Measurements from ENCODE around the gene CCDC157. TPM values are rescaled to one million over a fixed set of nuclear protein-coding genes. Genes with fewer than 3 reads are reported as not detected.
A peak's percentile ranks its signal among the peaks of the same experiment; 100 is the strongest.

Gene CCDC157
- total and polyA plus RNA-seq, 10 of the 15 experiments (the other 5 are each of a cell fraction or from before 2014, with no cell fraction given) = 0.10 to 2.8 (median 1.2) TPM

DNA sequence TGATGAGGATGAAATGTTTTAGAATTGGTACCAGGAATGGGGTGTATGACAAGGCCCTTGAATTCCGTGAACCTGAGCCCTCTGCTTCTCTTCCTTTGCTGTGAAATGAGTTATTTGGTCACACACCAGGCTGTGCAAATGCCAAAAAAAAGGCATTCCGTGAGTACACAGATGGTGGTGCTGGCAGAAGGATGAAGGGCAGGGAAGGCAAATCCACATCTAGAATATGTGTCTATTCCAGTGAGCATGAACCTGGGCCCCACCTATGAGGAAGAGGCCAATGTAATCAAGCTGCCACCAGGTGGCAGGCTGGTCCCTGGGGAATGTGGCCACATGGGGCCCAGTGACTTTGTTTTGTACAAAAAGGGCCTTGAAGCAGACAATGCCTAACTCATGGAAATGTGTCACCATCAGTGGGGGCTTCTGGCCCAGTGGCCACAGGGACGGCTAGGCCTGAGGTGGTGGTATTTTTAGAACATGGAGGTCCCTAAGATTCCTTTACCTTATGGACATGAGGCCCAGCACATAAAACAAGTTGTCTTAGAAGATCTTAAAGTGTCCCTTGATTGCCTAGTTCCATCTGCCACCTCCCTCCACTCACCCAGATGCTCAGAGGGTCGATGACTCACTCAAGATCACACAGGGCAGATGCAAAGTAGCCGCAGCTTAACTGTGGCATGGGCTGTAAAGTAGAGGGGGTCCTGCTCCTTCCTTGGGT is 34.3 kb downstream of the CCDC157 start (continued):
- TF ChIP-seq RUNX3 (IDR thresholded peaks at IDR 0.05; ENCODE audit: low read length) (peak; percentile 75), BACH1 (IDR thresholded peaks at IDR 0.05; ENCODE audit: borderline replicate concordance) (no peak), POLR2A (IDR thresholded peaks at IDR 0.05; ENCODE audit: low read depth, low read length) (no peak), EP300 (IDR thresholded peaks at IDR 0.05; ENCODE audit: borderline replicate concordance in 1 of 2, control insufficient read depth in 1 of 2, low read depth in 2 of 2, low read length in 2 of 2) (no peak), ZBED1 (IDR thresholded peaks at IDR 0.05; ENCODE audit: borderline replicate concordance) (no peak), RAD51 (IDR thresholded peaks at IDR 0.05) (peak; percentile 19; the same call in 1 of the 2 replicates), E4F1 (IDR thresholded peaks at IDR 0.05; ENCODE audit: borderline replicate concordance, partially characterized antibody) (no peak), IRF4 (IDR thresholded peaks at IDR 0.05; ENCODE audit: low read depth, low read length) (0 out of 2 replicates have a peak, but pooled peaks have one; percentile 41), IKZF2 (IDR thresholded peaks at IDR 0.05) (0 out of 4 replicates have a peak, but pooled peaks have one; percentile 19 to 29), RCOR1 (conservative IDR thresholded peaks at IDR 0.05; ENCODE audit: low read depth, low read length) (no peak), SIN3A (IDR thresholded peaks at IDR 0.05; ENCODE audit: low read depth, low read length) (no peak), MYB (IDR thresholded peaks at IDR 0.05; ENCODE audit: borderline replicate concordance, low read depth, low read length) (no peak), STAT1 (conservative IDR thresholded peaks at IDR 0.05) (no peak), ZZZ3 (IDR thresholded peaks at IDR 0.05; ENCODE audit: control insufficient read depth, insufficient read length, low read depth) (no peak), CBX3 (IDR thresholded peaks at IDR 0.05; ENCODE audit: borderline replicate concordance, low read depth) (no peak), NR2F1 (conservative IDR thresholded peaks at IDR 0.05) (no peak)
- TF ChIP-seq, protein P1, sequence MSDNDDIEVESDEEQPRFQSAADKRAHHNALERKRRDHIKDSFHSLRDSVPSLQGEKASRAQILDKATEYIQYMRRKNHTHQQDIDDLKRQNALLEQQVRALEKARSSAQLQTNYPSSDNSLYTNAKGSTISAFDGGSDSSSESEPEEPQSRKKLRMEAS (IDR thresholded peaks at IDR 0.05; ENCODE audit: low read depth, low read length) = peak; percentile 54; the same call in 1 of the 2 replicates
- TF ChIP-seq, protein P2, sequence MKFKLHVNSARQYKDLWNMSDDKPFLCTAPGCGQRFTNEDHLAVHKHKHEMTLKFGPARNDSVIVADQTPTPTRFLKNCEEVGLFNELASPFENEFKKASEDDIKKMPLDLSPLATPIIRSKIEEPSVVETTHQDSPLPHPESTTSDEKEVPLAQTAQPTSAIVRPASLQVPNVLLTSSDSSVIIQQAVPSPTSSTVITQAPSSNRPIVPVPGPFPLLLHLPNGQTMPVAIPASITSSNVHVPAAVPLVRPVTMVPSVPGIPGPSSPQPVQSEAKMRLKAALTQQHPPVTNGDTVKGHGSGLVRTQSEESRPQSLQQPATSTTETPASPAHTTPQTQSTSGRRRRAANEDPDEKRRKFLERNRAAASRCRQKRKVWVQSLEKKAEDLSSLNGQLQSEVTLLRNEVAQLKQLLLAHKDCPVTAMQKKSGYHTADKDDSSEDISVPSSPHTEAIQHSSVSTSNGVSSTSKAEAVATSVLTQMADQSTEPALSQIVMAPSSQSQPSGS (IDR thresholded peaks at IDR 0.05; ENCODE audit: low read length) = no peak
- TF ChIP-seq, protein P3, sequence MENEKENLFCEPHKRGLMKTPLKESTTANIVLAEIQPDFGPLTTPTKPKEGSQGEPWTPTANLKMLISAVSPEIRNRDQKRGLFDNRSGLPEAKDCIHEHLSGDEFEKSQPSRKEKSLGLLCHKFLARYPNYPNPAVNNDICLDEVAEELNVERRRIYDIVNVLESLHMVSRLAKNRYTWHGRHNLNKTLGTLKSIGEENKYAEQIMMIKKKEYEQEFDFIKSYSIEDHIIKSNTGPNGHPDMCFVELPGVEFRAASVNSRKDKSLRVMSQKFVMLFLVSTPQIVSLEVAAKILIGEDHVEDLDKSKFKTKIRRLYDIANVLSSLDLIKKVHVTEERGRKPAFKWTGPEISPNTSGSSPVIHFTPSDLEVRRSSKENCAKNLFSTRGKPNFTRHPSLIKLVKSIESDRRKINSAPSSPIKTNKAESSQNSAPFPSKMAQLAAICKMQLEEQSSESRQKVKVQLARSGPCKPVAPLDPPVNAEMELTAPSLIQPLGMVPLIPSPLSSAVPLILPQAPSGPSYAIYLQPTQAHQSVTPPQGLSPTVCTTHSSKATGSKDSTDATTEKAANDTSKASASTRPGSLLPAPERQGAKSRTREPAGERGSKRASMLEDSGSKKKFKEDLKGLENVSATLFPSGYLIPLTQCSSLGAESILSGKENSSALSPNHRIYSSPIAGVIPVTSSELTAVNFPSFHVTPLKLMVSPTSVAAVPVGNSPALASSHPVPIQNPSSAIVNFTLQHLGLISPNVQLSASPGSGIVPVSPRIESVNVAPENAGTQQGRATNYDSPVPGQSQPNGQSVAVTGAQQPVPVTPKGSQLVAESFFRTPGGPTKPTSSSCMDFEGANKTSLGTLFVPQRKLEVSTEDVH (IDR thresholded peaks at IDR 0.05; ENCODE audit: low read depth, partially characterized antibody) = no peak
- TF ChIP-seq, protein P4, sequence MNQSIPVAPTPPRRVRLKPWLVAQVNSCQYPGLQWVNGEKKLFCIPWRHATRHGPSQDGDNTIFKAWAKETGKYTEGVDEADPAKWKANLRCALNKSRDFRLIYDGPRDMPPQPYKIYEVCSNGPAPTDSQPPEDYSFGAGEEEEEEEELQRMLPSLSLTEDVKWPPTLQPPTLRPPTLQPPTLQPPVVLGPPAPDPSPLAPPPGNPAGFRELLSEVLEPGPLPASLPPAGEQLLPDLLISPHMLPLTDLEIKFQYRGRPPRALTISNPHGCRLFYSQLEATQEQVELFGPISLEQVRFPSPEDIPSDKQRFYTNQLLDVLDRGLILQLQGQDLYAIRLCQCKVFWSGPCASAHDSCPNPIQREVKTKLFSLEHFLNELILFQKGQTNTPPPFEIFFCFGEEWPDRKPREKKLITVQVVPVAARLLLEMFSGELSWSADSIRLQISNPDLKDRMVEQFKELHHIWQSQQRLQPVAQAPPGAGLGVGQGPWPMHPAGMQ (IDR thresholded peaks at IDR 0.05; ENCODE audit: borderline replicate concordance) = no peak
- TF ChIP-seq, protein P5, sequence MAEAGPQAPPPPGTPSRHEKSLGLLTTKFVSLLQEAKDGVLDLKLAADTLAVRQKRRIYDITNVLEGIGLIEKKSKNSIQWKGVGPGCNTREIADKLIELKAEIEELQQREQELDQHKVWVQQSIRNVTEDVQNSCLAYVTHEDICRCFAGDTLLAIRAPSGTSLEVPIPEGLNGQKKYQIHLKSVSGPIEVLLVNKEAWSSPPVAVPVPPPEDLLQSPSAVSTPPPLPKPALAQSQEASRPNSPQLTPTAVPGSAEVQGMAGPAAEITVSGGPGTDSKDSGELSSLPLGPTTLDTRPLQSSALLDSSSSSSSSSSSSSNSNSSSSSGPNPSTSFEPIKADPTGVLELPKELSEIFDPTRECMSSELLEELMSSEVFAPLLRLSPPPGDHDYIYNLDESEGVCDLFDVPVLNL (IDR thresholded peaks at IDR 0.05; ENCODE audit: low read depth, low read length) = no peak
